Thoracic aorta (tissue), 2 donors: ENCODE results near the gene WNT11. TPM values are rescaled to one million over a fixed set of nuclear protein-coding genes. Genes with fewer than 3 reads are reported as not detected.

Experiments
- ATAC-seq: fragments of 150-250 bp; one replicate; pipeline ENCODE4 v1.8.0; 2017; ENCODE audit warnings: low read depth; ENCODE audit not compliant: insufficient number of reproducible peaks, low FRiP score
- DNase-seq: peaks from one replicate; pipeline ENCODE4 v3.0.0-alpha.2; 2020; ENCODE audit warnings: low spot score
- H3K27ac ChIP-seq, 2 donors: fragments of 200-600 bp; sonication (generic); 1 replicate in 1 of 2; 2 replicates in 1 of 2; pipeline ENCODE4 v1.5.1; 2016; ENCODE audit warnings: mild to moderate bottlenecking in 2 of 2, moderate library complexity in 2 of 2
- H3K27me3 ChIP-seq: fragments of 200-600 bp; sonication (generic); replicated peaks from 2 replicates; pipeline ENCODE4 v1.6.0; 2016; ENCODE audit warnings: mild to moderate bottlenecking; ENCODE audit not compliant: insufficient read depth
- H3K36me3 ChIP-seq: fragments of 200-600 bp; sonication (generic); one replicate; pipeline ENCODE4 v1.5.1; 2016
- H3K4me1 ChIP-seq, 2 donors: fragments of 200-600 bp; sonication (generic); 1 replicate in 1 of 2; 2 replicates in 1 of 2; pipeline versions ENCODE4 v1.5.1 to v1.6.0; 2016; ENCODE audit warnings: low read depth in 2 of 2, mild to moderate bottlenecking in 1 of 2; ENCODE audit not compliant: control insufficient read depth in 1 of 2
- H3K4me3 ChIP-seq: fragments of 200-600 bp; sonication (generic); 2 replicates; pipeline ENCODE4 v1.5.1; 2016; ENCODE audit warnings: mild to moderate bottlenecking
- H3K9me3 ChIP-seq: fragments of 200-600 bp; sonication (generic); 2 replicates; pipeline ENCODE4 v1.5.1; 2016
- CTCF ChIP-seq: fragments of 200-600 bp; sonication (generic); IDR thresholded peaks from one replicate; pipeline ENCODE4 v1.5.1; 2019; ENCODE audit warnings: antibody characterized with exemption
- total RNA-seq, 2 donors: library from RNA; depleted of rRNA; stranded (reverse); fragments of >200 nt; gene quantifications; one replicate each; pipeline versions ENCODE4 v1.1.0 to v1.2.3, GENCODE V29; 2016

Gene WNT11
- total RNA-seq, 2 donors from 2014 or later = 12.0 to 35.1 TPM

- H3K4me1 ChIP-seq = peaks cover 0 to 6% of the 10 kb centered on the region in 2 donors
- DNase-seq (no peak), ATAC-seq (no peak)
- H3K27ac ChIP-seq = no peak overlapping the region
- H3K36me3 ChIP-seq = no peaks in the 10 kb centered on the region
- TF ChIP-seq CTCF = no peak
- no peak overlapping the region for H3K4me3 ChIP-seq
- no peaks in the 10 kb centered on the region for H3K9me3 ChIP-seq
- no peaks in the 10 kb centered on the region for H3K27me3 ChIP-seq
These were observed 19.5 kb downstream of the WNT11 start for GRCh38 chr11:76186776-76187279.

DNA sequence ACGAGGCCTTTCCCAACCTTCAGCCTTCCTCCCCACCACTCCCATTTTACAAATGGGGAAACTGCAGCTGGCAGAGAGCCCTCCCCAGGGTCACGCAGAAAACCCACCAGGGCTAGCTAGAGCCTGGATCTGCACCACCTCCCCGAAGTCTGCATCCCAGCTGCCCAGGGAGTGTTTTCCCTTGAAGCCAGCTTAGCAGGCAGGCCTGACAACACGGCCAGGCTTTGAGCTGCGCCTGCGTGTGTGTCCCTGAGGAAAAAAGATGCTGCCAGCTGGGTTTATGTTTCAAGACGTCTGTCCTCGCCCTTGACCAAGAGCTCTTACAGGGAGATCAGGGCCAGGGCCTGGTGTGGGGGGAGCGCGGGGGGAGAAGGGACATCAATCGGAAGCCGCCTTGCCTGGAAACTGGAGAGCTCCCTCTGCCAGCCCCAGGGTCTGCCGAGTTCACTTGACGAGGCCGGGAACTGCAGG, 20.3 kb downstream of the WNT11 start:
- H3K36me3 ChIP-seq = no peaks in the 10 kb centered on the region
- no peak for TF ChIP-seq CTCF
- H3K27ac ChIP-seq = no peak overlapping the region
- DNase-seq = no peak
- no peaks in the 10 kb centered on the region for H3K9me3 ChIP-seq
- peaks cover 0 to 6% of the 10 kb centered on the region in 2 donors for H3K4me1 ChIP-seq
- no peak for ATAC-seq
- no peak overlapping the region for H3K4me3 ChIP-seq
- H3K27me3 ChIP-seq = no peaks in the 10 kb centered on the region

DNA sequence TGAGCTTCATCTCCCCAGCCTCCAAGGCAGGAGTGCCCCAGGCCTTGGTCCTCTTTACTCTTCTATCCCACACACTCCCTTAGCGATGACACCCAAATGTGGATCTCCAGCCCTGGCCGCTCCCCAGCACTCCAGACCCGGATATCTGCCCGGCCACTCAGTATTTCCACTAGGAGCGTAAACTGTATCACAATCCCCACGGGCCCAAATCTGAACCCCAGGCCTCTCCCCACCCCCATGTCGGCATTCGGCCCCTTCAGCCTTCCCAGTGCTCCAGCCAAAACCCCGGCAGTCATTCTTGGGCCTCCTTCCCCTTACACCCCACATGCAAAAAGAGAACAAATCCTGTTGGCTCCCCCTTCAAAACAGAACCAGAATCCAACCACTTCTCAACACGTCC, 20.8 kb downstream of the WNT11 start:
- TF ChIP-seq CTCF = no peak
- Histone ChIP-seq H3K4me3 (no peak overlapping the region), H3K27me3 (no peaks in the 10 kb centered on the region), H3K9me3 (no peaks in the 10 kb centered on the region), H3K36me3 (no peaks in the 10 kb centered on the region), H3K4me1 (peaks cover 0 to 6% of the 10 kb centered on the region in 2 donors), H3K27ac (no peak overlapping the region)
- ATAC-seq (no peak), DNase-seq (no peak)

DNA sequence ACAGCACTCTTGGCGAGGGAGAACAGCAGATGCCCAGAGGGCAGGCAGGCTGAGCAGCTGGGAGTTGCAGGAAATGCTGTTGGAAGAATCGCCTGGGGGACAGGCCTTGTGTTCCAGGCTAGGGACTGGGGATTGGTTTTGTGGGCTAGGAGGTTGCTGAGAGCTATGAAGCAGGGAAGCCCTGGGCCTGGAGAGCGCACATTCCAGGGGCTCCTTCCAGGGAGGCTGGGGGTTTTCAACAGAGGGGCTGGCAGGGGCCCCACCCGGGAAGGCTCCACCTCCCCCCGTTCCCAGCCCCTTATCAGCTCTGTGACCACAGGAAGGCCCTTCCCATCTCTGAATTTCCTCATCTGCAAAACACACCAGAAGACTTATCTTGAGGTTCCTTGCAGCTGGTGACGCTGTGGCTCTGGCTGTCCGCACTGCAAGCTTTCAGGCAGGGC, 21.7 kb downstream of the WNT11 start:
- no peak for TF ChIP-seq CTCF
- H3K27ac ChIP-seq = no peak overlapping the region
- H3K9me3 ChIP-seq = no peaks in the 10 kb centered on the region
- no peaks in the 10 kb centered on the region for H3K27me3 ChIP-seq
- DNase-seq = no peak
- no peaks in the 10 kb centered on the region for H3K36me3 ChIP-seq
- H3K4me3 ChIP-seq = no peak overlapping the region
- peaks cover 0 to 6% of the 10 kb centered on the region in 2 donors for H3K4me1 ChIP-seq
- no peak for ATAC-seq

GRCh38 chr11:76181371-76181770, 24.9 kb downstream of the WNT11 start:
- H3K4me3 ChIP-seq = no peak overlapping the region
- H3K4me1 ChIP-seq = peaks cover 0 to 6% of the 10 kb centered on the region in 2 donors
- TF ChIP-seq CTCF = no peak
- no peaks in the 10 kb centered on the region for H3K36me3 ChIP-seq
- H3K9me3 ChIP-seq = no peaks in the 10 kb centered on the region
- no peak overlapping the region for H3K27ac ChIP-seq
- ATAC-seq (no peak), DNase-seq (no peak)
- H3K27me3 ChIP-seq = no peaks in the 10 kb centered on the region
